Stimulated activated CD4-positive, alpha-beta T cell treated with anti-CD3 and anti-CD28 coated beads, Interleukin-15, amount 100 ng/mL, for 48 hours (primary cell): ENCODE data around the gene ANK3.

ENCODE experiments used
- DNase-seq, 2 donors: peaks; one replicate each; pipeline ENCODE4 v3.0.0-alpha.2; 2020; ENCODE audit warnings: low read depth in 2 of 2

Gene ANK3

DNA sequence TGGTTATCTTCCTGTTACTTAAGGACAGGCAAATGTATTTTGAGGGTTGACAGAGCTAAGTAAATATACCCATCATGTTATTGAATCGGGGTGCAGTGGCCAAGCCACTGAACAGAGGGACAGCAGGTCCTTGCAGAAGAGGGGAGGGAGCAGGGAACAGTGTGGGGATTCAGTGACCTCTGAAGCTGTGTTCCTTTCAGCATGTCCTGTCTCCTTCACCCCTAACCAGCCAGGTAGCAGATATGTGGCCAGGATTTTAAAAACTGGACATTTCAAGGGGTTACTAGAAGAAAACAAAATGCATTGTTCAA lies 12.7 kb downstream of the ANK3 start:
- no peak for DNase-seq

DNA sequence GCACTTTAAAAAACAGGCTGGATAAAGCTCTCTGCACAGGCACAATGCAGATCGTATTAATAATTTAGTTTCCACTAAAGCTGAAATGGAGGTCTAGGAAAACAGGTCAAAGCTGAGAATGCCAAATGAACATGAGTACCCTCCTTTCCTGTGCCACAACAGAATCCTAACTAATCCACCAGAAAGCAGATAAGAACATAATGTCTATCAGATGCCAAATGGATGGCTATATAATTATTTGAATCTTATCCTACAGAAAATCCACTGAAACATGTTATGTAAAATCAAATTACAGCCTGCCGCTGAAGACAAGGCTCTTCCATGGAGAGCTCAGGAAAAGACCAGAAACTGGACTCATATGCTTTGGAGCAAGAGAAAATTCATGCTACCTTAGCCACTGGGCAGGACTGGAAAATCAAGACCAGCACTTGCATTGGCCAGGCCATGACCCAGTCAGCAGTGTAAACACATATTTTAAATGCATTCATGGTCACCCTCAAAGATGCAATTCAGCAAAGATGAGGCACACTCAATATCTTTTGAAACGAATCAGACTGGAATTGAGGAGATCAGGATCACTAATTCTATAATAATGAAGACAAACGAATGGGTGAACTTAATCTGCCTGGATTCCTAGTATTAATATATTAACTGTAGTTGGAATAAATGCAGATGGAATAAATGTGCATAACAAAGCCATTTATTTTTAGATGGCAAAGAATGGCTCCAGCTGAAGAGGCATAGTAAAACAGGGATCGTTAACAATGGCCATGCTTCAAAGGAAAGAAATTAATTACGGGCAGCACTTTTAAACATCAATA lies 13.2 kb downstream of the ANK3 start:
- no peak for DNase-seq

DNA sequence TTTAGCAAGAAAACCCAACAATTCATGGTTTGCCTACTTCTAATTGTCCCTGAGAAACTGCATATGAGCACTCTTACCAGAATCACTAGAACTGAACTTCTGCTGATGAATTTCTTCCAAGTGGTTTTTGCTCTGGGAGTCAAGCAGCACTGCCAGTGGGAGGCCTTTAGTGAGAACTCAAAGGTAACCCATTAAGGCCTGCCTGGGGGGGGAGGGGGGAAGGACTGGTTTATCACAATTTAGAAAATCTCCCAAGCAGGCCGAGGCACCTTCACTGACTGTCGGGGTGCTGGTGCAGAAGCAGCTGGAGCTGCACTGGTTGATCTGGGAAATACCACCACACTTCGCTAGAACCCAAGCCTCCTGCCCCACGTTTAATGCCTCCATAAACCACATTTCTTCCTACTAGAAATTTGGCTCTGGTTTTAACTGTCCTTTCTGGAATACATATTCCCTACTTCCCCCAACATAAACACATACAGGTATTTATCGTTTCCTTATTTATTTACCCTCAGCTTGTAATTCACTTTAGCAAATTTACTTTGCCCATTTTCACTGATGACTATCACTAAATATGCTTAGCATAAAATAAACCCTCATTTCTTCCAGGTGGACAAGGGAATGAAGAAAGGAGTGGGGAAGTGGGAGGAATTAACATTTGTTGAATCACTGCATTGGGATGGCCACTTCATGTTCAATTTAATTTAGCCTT lies 14.2 kb downstream of the ANK3 start:
- no peak for DNase-seq

GRCh38 chr10:60374836-60375235 lies 14.8 kb downstream of the ANK3 start:
- no peak for DNase-seq

- DNase-seq = no peak
Observed at GRCh38 chr10:60372436-60372835, 17.2 kb downstream of the ANK3 start.

DNA sequence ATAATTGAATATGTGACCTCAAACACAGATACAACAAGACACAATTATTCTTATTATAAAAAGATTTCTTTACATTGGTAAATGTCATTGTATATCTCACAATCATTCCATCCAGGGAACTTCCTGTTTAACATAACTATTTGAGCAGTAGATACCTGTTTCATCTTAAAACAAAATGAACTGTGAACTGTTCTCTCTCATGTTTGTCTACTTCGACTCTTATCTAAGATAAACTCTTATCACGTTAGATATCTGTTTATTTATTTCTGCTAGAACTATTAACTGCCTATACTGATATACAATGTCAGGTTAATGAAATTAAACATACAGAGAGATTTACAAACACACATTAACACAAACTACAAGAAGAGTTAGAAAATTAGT lies 20.1 kb downstream of the ANK3 start:
- DNase-seq = no peak

- DNase-seq = no peak
Observed at GRCh38 chr10:60368875-60369546, 20.7 kb downstream of the ANK3 start.

DNA sequence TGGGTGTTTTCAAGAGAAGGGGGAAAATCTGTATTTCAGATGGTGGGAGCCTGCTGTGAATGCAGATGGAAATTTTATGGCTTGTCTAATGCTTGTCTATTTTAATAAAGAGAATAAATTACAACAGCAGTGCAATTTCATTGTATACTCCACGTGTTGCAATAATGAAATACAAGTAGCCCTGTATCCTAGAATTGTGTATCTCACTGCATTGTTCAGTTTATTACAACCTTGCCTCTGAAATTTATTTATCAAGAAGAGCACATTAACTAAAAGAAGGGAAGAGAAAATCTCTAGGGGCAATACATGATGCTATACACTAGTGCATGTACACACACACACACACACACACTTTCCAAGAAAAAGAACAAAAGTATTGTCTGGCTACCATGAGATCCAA lies 21.8 kb downstream of the ANK3 start:
- DNase-seq = no peak

- no peak for DNase-seq
Observed at GRCh38 chr10:60367431-60367830, 22.2 kb downstream of the ANK3 start.

DNA sequence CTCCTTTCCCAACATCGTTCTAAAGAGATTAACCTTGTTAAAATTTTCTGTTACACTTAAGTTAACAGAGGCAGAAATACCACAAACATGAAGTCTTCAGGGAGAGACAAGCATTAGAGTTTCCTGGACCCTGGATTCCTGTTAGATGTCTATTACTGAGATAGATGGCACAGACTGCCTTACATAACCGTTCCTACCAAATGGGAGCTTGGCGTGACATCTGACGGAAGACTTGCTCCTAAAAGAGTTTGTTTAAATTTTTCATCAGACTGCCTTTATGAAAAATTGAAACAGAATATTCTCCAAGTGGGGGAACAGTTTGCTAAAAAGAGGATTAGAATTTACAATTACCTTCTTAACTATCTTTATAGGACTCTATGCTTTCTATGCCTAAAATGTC lies 22.7 kb downstream of the ANK3 start:
- DNase-seq = no peak

GRCh38 chr10:60363187-60363586 lies 26.5 kb downstream of the ANK3 start:
- no peak for DNase-seq

GRCh38 chr10:60362461-60362860 lies 27.2 kb downstream of the ANK3 start:
- DNase-seq = no peak

DNA sequence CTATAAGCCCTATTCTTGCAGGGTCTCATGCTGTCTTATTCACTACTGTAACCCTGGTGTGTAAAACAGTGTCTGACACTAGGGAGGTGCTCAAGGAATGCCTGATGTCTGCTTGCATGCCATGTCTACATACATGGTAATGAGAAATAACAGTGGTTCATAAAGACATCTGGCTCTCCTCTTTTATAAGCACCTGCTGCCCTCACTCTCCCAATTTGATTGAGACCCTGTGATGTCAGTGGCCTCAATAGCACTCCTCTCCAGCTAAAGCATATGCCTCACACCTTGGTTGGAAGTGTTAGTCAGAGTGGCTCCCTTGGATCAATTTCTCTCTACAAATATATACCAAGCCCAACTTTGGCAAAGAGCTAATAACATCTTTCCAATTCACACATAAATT lies 30.6 kb downstream of the ANK3 start:
- DNase-seq = no peak

- no peak for DNase-seq
Observed at GRCh38 chr10:60358282-60358681, 31.4 kb downstream of the ANK3 start.

GRCh38 chr10:60353519-60354258 lies 36.0 kb downstream of the ANK3 start:
- DNase-seq = no peak

- DNase-seq = no peak
Observed at GRCh38 chr10:60352105-60352504, 37.6 kb downstream of the ANK3 start.

DNA sequence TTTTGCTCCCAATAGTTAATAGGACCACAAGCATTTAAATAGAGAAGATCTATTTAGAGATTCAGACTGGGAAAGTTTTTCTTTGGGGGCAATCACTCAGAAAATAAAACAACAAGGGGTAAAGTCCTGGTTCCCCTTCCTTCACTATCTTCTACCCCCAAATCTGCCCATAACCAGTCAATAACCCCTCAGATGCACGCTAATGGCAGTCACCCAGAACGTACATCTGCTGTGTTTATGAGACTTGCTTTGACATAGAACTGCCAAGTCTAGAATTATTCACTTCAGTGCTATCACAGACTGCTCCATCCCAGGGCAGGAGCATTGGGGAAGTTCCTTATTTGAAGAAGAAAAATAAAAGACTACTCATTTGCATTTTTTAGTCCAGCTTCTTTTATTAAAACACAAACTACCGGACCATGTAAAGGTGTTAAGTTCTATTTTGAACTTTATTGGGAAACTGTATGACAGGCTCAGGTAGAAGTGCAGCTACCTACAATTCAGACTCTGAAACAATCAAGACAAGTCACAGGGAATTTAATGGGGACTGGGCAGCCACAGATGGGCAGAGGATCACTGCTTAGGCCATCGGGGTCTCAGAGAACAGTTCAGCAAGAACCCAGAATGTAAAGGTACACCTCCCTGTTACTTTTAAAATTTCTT lies 38.4 kb downstream of the ANK3 start:
- no peak for DNase-seq

GRCh38 chr10:60350400-60350799 lies 39.3 kb downstream of the ANK3 start:
- no peak for DNase-seq

GRCh38 chr10:60349426-60349825 lies 40.2 kb downstream of the ANK3 start:
- no peak for DNase-seq

DNA sequence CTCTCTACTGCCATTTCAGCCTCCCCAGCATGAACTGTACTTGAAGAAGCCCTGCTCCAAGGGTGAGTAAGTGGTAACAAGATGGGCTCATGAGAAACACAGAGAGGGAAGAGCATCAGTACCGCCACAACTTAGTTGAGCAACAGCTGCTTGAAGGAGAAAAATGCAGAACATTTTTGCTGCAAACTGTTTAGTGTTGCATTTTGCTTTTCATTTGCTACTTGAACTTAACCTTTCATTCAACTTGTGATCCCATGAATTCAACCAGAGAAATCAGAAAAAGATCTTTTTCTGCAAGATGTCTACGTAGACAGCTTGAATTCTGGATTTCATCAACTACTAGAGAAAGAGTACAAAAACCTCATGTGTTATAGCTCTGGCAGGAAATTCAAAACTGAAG lies 40.7 kb downstream of the ANK3 start:
- no peak for DNase-seq

- DNase-seq = no peak
Observed at GRCh38 chr10:60347270-60347669, 42.4 kb downstream of the ANK3 start.

- no peak for DNase-seq
Observed at GRCh38 chr10:60346661-60347060, 43.0 kb downstream of the ANK3 start.
